ENCODE data around the gene WWOX.

DNA sequence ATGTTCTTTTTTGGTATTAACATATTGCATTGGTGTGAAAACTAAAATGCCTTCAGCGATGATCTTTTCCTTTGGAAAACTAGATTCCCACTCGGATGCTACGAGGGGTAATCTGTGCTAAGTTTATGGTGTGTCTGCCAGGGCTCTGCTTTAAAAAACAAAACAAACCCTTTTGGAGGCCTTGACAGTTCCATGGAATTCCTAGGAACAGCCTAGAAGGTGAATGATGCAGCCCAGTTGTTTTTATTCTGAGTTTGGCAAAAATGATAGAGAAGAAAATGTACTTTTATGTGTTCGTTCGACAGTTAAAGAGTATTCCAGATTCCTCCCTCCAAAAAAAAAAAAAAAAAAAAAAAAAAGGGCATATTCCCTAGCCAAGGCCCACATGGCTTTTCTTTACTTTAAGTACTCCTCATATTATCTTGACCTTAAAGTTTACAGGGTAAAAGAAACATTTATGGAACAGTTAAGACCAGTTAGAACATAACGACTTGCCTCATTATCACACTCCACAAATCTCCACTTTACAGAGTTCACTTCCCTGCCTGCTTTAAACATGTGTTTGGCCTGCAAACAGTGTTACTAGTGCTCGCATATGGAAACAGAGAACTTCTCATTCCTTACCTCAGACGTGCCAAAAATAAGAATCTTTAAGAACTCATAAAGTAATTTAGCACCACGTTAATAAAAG, 159.1 kb downstream of the WWOX start:
- TF ChIP-seq EP300 (IDR thresholded peaks at IDR 0.05) (no peak), POLR2A (IDR thresholded peaks at IDR 0.05) (no peak), POLR2AphosphoS5 (IDR thresholded peaks at IDR 0.05) (no peak)
